ENCODE data around the gene ANXA2.

The ANXA2 gene

GRCh38 chr15:60384526-60385126, 13.2 kb downstream of the ANXA2 start:
- TF ChIP-seq CTCF (IDR thresholded peaks at IDR 0.05; ENCODE audit: low read length) (no peak), EZH2 (IDR thresholded peaks at IDR 0.05; ENCODE audit: borderline replicate concordance, low read length) (no peak)
- Histone ChIP-seq H4K20me1 (ENCODE audit: insufficient read depth, low read length) (no peaks in the 10 kb centered on the region), H3K4me2 (ENCODE audit: low read length) (no peak overlapping the region)

GRCh38 chr15:60384053-60384452, 13.7 kb downstream of the ANXA2 start:
- no peaks in the 10 kb centered on the region for H3K36me3 ChIP-seq (ENCODE audit: insufficient read depth, low read length)
- no peak overlapping the region for H3K27ac ChIP-seq (ENCODE audit: low read depth, low read length, poor library complexity, severe bottlenecking)

More at GRCh38 chr15:60384526-60385126, 13.2 kb downstream of the ANXA2 start:
- no peak overlapping the region for H3K4me3 ChIP-seq (ENCODE audit: low read depth, low read length, poor library complexity, severe bottlenecking)
- peaks cover 5% of the 10 kb centered on the region; the same call in 1 of the 2 replicates for H3K27me3 ChIP-seq (ENCODE audit: insufficient read depth, low read length)
- no peaks in the 10 kb centered on the region for H3K4me1 ChIP-seq (ENCODE audit: insufficient read depth, low read length, severe bottlenecking)
- no peaks in the 10 kb centered on the region for H3K79me2 ChIP-seq (ENCODE audit: insufficient read depth, low read length)
- no peaks in the 10 kb centered on the region for H3K36me3 ChIP-seq (ENCODE audit: insufficient read depth, low read length)
- no peaks in the 10 kb centered on the region for H3F3A ChIP-seq (ENCODE audit: insufficient read depth, low read length)
- no peak overlapping the region for H3K9ac ChIP-seq (ENCODE audit: low read length)
- no peak overlapping the region for H2AFZ ChIP-seq (ENCODE audit: low read length)
- no peak overlapping the region for H3K27ac ChIP-seq (ENCODE audit: low read depth, low read length, poor library complexity, severe bottlenecking)
- H3K9me2 ChIP-seq (ENCODE audit: low read depth, low read length) = no peaks in the 10 kb centered on the region
- no peaks in the 10 kb centered on the region for H3K9me3 ChIP-seq (ENCODE audit: low read length)

GRCh38 chr15:60382773-60383674, 14.8 kb downstream of the ANXA2 start:
- Histone ChIP-seq H3K9me2 (ENCODE audit: low read depth, low read length) (no peaks in the 10 kb centered on the region), H3K4me3 (ENCODE audit: low read depth, low read length, poor library complexity, severe bottlenecking) (no peak overlapping the region), H3K36me3 (ENCODE audit: insufficient read depth, low read length) (no peaks in the 10 kb centered on the region), H3K9me3 (ENCODE audit: low read length) (no peaks in the 10 kb centered on the region), H4K20me1 (ENCODE audit: insufficient read depth, low read length) (no peaks in the 10 kb centered on the region), H3K27me3 (ENCODE audit: insufficient read depth, low read length) (peaks cover 5% of the 10 kb centered on the region; the same call in 1 of the 2 replicates), H3F3A (ENCODE audit: insufficient read depth, low read length) (no peaks in the 10 kb centered on the region), H3K9ac (ENCODE audit: low read length) (no peak overlapping the region), H3K27ac (ENCODE audit: low read depth, low read length, poor library complexity, severe bottlenecking) (no peak overlapping the region), H3K4me1 (ENCODE audit: insufficient read depth, low read length, severe bottlenecking) (no peaks in the 10 kb centered on the region), H3K79me2 (ENCODE audit: insufficient read depth, low read length) (no peaks in the 10 kb centered on the region), H3K4me2 (ENCODE audit: low read length) (no peak overlapping the region), H2AFZ (ENCODE audit: low read length) (no peak overlapping the region)
- TF ChIP-seq EZH2 (IDR thresholded peaks at IDR 0.05; ENCODE audit: borderline replicate concordance, low read length) (no peak), CTCF (IDR thresholded peaks at IDR 0.05; ENCODE audit: low read length) (no peak)

More at GRCh38 chr15:60384053-60384452, 13.7 kb downstream of the ANXA2 start:
- Histone ChIP-seq H3K79me2 (ENCODE audit: insufficient read depth, low read length) (no peaks in the 10 kb centered on the region), H3K9me3 (ENCODE audit: low read length) (no peaks in the 10 kb centered on the region), H3K27me3 (ENCODE audit: insufficient read depth, low read length) (peaks cover 5% of the 10 kb centered on the region; the same call in 1 of the 2 replicates), H2AFZ (ENCODE audit: low read length) (no peak overlapping the region), H3K9me2 (ENCODE audit: low read depth, low read length) (no peaks in the 10 kb centered on the region), H3K4me2 (ENCODE audit: low read length) (no peak overlapping the region), H4K20me1 (ENCODE audit: insufficient read depth, low read length) (no peaks in the 10 kb centered on the region), H3K9ac (ENCODE audit: low read length) (no peak overlapping the region), H3F3A (ENCODE audit: insufficient read depth, low read length) (no peaks in the 10 kb centered on the region), H3K4me3 (ENCODE audit: low read depth, low read length, poor library complexity, severe bottlenecking) (no peak overlapping the region), H3K4me1 (ENCODE audit: insufficient read depth, low read length, severe bottlenecking) (no peaks in the 10 kb centered on the region)
- TF ChIP-seq EZH2 (IDR thresholded peaks at IDR 0.05; ENCODE audit: borderline replicate concordance, low read length) (no peak), CTCF (IDR thresholded peaks at IDR 0.05; ENCODE audit: low read length) (no peak)

All from OCI-LY1 (cell line).